GM13977 (cell line): ENCODE measurements around the gene CTAG1A.
"Not testable (repeated sequence)": the region's sequence is repeated elsewhere in the genome, so short reads cannot be mapped to it uniquely, and the experiment has no call there.

Experiments
- DNase-seq: peaks from one replicate; pipeline ENCODE4 v3.0.0; 2012; ENCODE audit warnings: low spot score
- CTCF ChIP-seq: IDR thresholded peaks from 2 replicates; pipeline ENCODE4 v1.5.1; 2012; ENCODE audit warnings: mild to moderate bottlenecking, control low read depth; ENCODE audit not compliant: insufficient read depth; ENCODE audit errors: extremely low read depth, missing control alignments
- in situ Hi-C: fragments of 300-500 bp; cut with MboI; formaldehyde crosslinking; loops from one replicate; pipeline ENCODE4 v1.12.0; 2022; ENCODE audit warnings: low sequenced_read_pairs, low pct_unique_long_range_greater_than_20kb, mixed read lengths, inconsistent platforms; ENCODE audit not compliant: unreplicated experiment

CTAG1A gene

GRCh38 chrX:154584585-154585183 lies at the start of gene CTAG1A:
TSS of gene CTAG1A (plus strand) at chrX:154585133. CDS start at chrX:154585207, 74 bp downstream.
- in situ Hi-C loops: loop anchor here (25.0 kb wide), 2 partner anchors 153 to 253 kb away; partner anchors contain the start of gene SMIM9

GRCh38 chrX:154535892-154536291 lies 49.0 kb upstream of the CTAG1A start:
- no peak for DNase-seq
- no peak for TF ChIP-seq CTCF
- in situ Hi-C loops: no loop called here

More at GRCh38 chrX:154584585-154585183, at the start of gene CTAG1A:
- not testable (repeated sequence) for DNase-seq

- in situ Hi-C loops: no loop called here
These were observed 45.9 kb upstream of the CTAG1A start for GRCh38 chrX:154539077-154539476.

GRCh38 chrX:154540365-154540764 lies 44.6 kb upstream of the CTAG1A start:
- in situ Hi-C loops: not testable (repeated sequence)

More at GRCh38 chrX:154539077-154539476, 45.9 kb upstream of the CTAG1A start:
- DNase-seq: no peak
- TF ChIP-seq CTCF: no peak

GRCh38 chrX:154540897-154541535 lies 43.9 kb upstream of the CTAG1A start:
- no peak for TF ChIP-seq CTCF
- in situ Hi-C loops: no loop called here

More at GRCh38 chrX:154540365-154540764, 44.6 kb upstream of the CTAG1A start:
- not testable (repeated sequence) for DNase-seq

GRCh38 chrX:154541589-154541895 lies 43.4 kb upstream of the CTAG1A start:
- in situ Hi-C loops: no loop called here
- TF ChIP-seq CTCF: no peak
- DNase-seq: no peak

More at GRCh38 chrX:154540897-154541535, 43.9 kb upstream of the CTAG1A start:
- no peak for DNase-seq

GRCh38 chrX:154541896-154542722 lies 42.8 kb upstream of the CTAG1A start:
- TF ChIP-seq CTCF: no peak
- no peak for DNase-seq
- in situ Hi-C loops: no loop called here
